GM21390 (cell line): ENCODE data around the gene DHX40.
"Not testable (repeated sequence)": the region's sequence is repeated elsewhere in the genome, so short reads cannot be mapped to it uniquely, and the experiment has no call there.

ENCODE experiments used
- ATAC-seq: cut with Tn5 transposase; IDR thresholded peaks from one replicate; pipeline ENCODE4 v1.9.1; 2021; ENCODE audit not compliant: unreplicated experiment

Gene DHX40

GRCh38 chr17:59627770-59628171 is 62.4 kb downstream of the DHX40 start:
- ATAC-seq = no peak

DNA sequence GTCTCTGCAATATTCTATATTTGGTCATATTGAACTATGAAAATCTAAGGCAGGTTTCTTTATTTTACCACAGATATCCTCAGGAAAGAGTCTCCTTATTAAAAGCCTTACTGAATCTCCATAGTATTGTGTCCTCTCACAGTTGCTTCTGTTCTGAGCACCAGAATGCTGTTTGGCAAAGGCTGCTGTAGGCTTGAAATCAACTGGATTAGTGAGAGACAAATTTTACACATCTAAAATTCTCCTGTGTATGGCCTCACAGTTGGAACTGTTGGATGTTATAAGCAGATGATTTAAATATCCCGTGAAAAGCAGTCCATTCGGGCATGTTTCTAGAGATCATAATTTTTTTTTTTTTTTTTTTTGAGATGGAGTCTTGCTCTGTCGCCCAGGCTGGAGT is 63.8 kb downstream of the DHX40 start:
- no peak for ATAC-seq

- ATAC-seq = no peak
Observed at GRCh38 chr17:59631276-59631675, 65.9 kb downstream of the DHX40 start.

DNA sequence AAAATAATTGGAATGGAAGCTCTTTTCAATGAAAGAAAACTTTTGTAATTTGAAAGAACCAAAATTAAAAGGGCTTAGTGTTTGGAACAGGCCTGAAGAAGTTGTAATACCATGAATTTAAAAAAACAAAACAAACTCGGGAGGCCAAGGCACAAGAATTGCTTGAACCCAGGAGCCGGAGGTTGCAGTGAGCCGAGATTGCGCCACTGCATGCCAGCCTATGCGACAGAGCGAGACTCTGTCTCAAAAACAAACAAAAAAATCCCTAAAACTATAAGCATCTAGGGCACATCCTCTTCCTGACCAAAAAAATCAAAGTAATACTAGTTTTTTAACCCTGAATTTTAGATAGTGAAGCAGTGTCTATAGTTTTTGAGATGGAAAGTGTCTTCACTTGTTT is 67.0 kb downstream of the DHX40 start:
- ATAC-seq = no peak

DNA sequence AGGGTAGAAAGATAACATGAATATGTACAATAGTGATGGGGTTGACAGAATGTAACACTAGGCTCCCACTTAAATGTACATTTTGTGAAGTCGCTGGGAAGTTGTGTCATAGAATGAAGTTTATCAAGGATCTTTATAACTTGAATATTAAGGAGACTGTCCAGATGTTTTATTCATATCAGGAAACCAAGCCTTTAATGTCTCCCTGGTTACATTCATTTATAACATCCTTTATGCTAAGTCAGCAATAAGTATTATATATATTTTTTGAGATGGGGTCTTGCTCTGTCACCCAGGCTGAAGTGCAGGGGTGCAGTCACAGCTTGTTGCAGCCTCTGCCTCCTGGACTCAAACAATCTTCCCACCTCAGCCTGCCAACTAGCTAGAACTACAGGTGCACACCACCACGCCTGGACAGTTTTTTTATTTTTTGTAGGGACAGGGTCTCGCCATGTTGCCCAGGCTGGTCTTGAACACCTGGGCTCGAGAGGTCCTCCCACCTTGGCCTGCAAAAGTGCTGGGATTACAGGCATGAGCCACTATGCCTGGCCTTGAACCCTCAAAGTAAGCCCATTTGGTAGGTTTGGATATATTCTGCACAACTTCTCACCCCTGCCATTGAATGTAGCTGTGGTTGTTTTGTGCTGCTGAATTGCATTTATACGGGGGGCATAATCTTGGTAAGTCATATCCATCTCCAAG is 68.4 kb downstream of the DHX40 start:
- no peak for ATAC-seq

DNA sequence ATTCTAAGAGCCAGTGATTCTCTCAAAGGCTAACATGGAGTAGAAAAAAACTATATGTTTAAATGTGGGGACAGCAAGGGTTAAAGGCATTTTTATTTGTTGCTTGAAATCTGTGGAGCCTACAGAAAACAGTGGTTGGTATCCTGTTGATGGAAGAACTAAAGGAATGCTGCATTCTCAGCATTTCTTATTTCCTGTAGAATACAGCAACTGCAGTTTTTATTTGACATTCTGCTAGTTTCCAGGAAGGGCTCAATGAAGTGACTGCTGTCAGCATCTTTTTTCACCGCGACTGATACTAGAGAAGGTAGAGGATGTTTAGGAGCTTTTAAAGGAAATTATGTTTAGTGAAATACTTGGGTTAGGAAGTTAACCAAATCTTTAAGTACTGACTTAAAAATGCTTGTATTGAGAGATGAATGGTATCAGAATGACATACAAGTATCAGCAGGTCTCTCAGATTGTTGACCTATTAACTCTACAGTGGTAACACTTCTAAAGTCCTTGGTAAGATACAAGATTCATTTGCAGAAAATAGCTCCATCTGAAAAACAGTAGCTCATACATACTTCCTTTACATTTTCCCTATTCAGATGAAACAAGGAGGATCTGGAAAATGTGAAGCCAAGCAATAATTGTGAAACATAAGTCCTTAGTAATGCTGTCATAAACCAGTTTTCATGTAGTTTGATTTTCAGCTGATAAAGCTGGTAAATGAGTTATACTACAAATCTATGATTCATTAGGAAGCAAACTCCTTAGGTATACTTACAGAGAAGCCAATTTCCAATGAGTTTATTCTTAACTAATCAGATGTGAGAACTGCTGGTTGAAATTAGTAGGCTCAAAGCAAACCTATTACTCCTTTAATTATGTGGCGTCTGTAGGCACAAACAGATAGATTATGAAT is 69.5 kb downstream of the DHX40 start:
- no peak for ATAC-seq

GRCh38 chr17:59637611-59638310 is 72.4 kb downstream of the DHX40 start:
- no peak for ATAC-seq

DNA sequence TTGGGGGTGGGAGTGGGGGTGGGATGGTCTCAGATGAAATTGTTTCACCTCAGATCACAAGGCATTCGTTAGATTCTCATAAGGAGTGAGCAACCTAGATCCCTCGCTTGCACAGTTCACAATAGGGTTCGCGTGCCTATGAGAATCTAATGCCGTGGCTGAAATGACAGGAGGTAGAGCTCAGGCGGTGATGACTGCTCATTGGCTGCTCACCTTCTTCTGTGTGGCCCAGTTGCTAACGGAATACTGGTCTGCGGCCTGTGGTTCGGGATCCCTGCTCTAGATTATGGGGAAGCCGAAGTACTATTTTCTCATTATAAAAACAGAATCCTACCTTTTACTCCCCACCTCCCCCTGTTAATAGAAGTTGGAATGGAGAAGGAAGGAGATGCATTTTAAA is 73.1 kb downstream of the DHX40 start:
- no peak for ATAC-seq

DNA sequence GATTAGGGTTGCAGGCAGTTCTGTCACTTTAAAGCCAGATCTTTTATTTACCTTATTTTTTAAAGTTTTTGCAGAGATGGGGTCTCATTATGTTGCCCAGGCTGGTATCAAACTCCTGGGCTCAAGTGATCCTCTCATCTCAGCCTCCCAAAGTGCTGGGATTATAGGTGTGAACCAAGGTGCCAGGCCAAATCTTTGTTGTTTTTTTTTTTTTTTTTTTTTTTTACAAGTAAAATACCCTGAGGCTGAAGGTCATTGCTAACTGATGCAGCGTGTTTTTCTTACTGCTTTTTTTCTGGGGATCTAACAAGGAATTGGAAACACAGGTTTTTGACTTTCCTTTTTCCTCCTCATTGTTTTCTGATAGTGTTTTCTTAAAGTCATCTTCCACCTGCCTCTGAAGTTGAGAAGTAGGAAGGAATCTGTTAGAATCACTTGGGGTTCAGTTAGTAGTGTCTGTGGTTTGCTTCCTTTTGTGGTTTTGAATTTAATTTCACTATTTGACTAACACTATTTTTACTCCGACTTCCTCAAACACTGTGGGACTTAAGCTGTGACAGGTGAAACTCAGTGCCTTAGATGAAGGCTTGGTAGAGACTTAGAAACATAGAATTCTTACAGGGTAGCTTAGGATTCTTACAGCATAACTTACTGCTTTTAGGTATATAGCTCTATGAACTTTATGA is 76.5 kb downstream of the DHX40 start:
- peak; percentile 87 for ATAC-seq

DNA sequence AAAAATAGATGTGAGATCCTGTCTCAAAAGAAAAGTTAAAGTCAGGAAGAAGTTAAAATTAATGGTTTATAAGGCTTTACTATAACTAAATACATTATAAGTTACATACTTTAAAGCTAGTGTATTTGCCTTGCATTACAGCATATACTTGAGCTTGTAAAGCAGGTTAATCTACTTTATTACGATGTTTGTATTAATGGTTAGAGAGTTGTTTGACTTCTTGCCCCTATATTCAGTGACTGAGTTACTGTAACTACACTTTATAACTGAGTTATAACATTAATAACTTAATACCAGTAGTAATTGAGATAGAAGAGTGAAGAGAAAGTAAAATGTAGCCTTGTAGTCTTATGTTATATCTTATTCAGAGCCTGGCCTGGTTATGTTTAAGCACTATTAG is 77.2 kb downstream of the DHX40 start:
- no peak for ATAC-seq

DNA sequence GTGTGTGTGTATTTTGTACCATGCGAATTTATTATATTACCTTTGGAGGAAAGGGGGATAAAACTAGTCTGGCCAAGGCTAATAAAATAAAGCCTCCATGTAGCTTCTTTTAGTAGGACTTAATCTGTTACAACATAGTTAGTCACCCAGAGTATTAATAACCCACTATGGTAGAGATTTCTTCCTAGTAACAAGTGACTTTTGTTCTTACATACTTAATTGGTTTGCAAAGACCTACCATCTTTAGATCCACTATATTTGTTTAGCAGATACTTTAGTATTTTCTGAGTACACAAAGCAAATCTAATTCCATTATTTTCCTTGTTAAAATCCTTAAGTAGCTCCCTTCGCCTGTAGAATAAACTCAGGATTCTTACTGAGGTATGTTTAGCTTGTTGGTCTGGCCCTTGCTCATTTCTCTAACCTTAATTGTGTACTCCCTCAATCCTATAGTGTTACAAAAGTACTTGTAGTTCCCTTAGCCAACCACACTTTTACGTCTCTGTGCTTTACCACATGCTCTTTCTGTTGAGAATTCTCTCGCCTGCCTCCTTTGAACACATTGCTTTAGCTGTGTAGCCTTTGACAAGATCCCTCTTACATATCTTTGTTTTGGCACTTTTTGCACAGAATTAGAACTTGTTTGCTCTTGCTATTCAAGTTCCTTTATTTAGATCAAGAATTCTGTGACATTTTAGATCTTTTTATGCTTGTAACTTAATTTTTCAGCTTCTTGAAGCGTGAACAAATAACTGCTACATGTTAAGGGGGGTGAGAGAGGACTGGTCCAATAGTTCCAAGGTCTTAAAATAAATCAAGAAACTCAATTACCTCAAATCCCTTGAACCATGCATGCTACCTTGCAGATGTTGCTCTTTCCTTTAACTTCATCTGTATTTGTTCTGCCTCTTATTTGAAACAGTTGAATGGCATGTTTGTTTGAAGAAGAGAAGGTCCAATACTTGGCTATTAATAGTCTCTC is 78.0 kb downstream of the DHX40 start:
- no peak for ATAC-seq

DNA sequence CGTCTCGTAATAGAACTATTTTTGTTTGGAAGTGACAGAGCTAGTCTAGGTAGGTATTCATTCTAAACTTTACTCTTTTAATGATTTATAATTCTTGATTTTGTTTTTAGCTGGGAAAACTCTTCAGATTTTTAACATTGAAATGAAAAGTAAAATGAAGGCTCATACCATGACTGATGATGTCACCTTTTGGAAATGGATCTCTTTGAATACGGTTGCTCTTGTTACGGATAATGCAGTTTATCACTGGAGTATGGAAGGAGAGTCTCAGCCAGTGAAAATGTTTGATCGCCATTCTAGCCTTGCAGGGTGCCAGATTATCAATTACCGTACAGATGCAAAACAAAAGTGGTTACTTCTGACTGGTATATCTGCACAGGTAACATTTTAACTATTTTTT is 81.9 kb downstream of the DHX40 start:
- no peak for ATAC-seq

DNA sequence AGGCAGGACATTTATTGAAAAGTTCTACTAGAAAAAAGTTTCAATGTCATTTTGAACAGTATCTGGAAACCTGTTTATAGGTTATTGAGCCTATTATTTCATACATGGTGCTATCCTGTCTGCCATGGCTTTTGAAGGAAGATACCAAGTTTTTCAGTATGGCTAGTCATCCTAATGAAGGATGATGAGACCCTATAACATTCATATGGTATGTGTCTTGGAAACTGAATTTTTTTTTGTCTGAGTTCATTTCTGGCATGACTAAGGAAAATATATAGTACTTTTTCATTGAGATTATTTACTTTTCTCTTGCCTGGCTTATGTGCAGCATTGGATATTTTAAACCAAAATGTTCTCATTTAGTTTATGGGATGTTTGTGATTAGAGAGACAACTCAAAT is 84.5 kb downstream of the DHX40 start:
- no peak for ATAC-seq

DNA sequence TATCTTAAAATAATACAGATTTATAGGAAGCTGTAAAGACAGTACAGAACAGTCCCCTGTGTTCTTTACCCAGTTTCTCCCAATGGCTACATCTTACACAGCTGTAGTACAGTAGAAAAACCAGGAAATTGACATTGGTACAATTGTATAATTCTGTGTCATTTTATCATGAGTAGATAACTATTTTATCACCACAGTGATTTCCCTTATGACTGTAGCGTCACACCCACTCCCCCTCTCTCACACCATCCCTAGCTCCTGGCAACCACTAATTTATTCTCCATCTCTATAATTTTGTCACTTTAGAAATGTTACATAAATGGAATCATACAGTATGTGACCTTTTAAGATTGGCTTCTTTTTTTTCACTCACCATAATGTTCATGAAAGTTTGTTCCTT is 85.2 kb downstream of the DHX40 start:
- ATAC-seq = no peak

GRCh38 chr17:59651346-59651745 is 85.9 kb downstream of the DHX40 start:
- ATAC-seq = no peak

GRCh38 chr17:59652119-59652518 is 86.7 kb downstream of the DHX40 start:
- no peak for ATAC-seq

DNA sequence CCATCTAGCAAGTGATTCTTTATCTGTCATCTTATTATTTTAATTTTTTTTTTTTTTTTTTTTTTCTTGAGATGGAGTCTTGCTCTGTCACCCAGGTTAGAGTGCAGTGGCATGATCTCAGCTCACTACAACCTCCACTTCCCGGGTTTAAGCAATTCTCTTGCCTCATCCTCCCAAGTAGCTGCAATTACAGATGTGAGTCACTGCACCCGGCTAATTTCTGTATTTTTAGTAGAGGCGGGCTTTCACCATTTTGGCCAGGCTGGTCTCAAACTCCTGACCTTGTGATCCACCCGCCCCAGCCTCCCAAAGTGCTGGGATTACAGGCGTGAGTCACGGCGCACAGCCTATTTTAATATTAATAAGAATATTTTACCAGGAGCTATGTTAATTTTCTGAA is 91.2 kb downstream of the DHX40 start:
- not testable (repeated sequence) for ATAC-seq
